ENCODE measurements around the gene NR4A1. TPM values are rescaled to one million over a fixed set of nuclear protein-coding genes. Genes with fewer than 3 reads are reported as not detected.
A peak's percentile ranks its signal among the peaks of the same experiment; 100 is the strongest.

Gene NR4A1
- total RNA-seq, 1 experiment from 2014 or later, result 25.8 TPM

DNA sequence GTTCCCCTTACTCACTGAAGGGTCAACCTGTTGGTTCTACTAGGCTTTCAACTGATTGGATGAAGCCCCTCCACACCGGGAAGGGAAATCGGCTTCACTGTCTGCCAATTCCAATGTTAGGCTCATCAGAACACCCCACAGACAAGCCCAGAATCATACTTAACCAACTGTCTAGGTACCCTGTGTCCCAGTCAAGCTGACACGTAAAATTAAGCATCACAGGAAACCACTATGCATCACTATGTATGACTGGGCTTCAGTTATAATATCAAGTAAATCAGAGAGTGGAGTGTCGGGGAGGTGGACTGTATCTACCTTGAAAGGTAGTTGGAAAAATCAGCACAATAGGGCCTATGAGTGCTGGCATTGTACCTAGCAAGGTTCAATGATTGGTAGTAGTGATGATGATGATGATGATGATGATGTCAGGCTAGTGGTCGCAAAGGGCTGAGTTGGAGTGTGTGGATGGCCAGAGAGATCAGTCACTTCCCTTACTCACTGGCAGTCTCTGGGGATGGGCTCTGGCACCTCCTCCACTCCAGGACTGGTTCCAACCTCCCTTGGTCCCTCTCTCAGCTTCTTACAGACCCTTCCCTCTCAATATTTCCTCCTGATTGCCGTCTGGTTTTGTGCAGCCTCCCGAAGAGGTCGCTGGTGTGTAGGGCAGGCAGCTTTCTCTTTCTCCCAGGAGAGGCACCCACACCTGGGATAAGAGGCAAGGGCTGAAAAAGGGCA lies 15.3 kb downstream of the NR4A1 start:
- no peaks in the 10 kb centered on the region for H3K27me3 ChIP-seq (ENCODE audit: insufficient read depth, low read length)
- no peak overlapping the region for H3K4me2 ChIP-seq (ENCODE audit: insufficient read depth, insufficient read length, low read length)
- H3K27ac Mint-ChIP-seq, result peak overlapping the region in 1 of 3 experiments; percentile 2; a peak in 2 of 7 replicates
- no peak overlapping the region for H4K8ac ChIP-seq (replicated peaks; ENCODE audit: insufficient read length, low read depth, low read length)
- H3K23me2 ChIP-seq (ENCODE audit: insufficient read length, low read depth, low read length, poor library complexity, severe bottlenecking), result peaks cover 7% of the 10 kb centered on the region
- H3K79me1 ChIP-seq (ENCODE audit: insufficient read depth, low read depth, low read length, poor library complexity, severe bottlenecking), result no peaks in the 10 kb centered on the region
- no CpG with 5 or more reads among the region's 8 CpGs for WGBS (ENCODE audit: extremely low coverage, insufficient read length, low lambda C conversion rate)
- H2BK120ac ChIP-seq (ENCODE audit: low read depth, low read length, poor library complexity, severe bottlenecking), result no peak overlapping the region
- TF ChIP-seq, protein P1, sequence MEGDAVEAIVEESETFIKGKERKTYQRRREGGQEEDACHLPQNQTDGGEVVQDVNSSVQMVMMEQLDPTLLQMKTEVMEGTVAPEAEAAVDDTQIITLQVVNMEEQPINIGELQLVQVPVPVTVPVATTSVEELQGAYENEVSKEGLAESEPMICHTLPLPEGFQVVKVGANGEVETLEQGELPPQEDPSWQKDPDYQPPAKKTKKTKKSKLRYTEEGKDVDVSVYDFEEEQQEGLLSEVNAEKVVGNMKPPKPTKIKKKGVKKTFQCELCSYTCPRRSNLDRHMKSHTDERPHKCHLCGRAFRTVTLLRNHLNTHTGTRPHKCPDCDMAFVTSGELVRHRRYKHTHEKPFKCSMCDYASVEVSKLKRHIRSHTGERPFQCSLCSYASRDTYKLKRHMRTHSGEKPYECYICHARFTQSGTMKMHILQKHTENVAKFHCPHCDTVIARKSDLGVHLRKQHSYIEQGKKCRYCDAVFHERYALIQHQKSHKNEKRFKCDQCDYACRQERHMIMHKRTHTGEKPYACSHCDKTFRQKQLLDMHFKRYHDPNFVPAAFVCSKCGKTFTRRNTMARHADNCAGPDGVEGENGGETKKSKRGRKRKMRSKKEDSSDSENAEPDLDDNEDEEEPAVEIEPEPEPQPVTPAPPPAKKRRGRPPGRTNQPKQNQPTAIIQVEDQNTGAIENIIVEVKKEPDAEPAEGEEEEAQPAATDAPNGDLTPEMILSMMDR (conservative IDR thresholded peaks at IDR 0.05), result no peak
- no peak overlapping the region for H2BK5ac ChIP-seq (ENCODE audit: insufficient read length, low read length)
- H3K79me2 ChIP-seq (ENCODE audit: insufficient read depth, low read length), result peaks cover 11% of the 10 kb centered on the region; the same call in 1 of the 2 replicates
- H4K91ac ChIP-seq (ENCODE audit: insufficient read length, low read depth, low read length), result no peak overlapping the region
- H4K5ac ChIP-seq (ENCODE audit: insufficient read length, low read depth, low read length), result no peak overlapping the region
- H3K36me3 Mint-ChIP-seq (ENCODE audit: insufficient read depth in 1 of 3, low read depth in 3 of 3), result peaks cover 0 to 2% (median 0%) of the 10 kb centered on the region in 3 experiments; a peak in 3 of 7 replicates
- H3K4me1 ChIP-seq (ENCODE audit: insufficient read depth, low read length), result no peaks in the 10 kb centered on the region
- H3K56ac ChIP-seq (ENCODE audit: insufficient read length, low read depth, low read length), result no peak overlapping the region
- DNase-seq, result no peak
- no peak overlapping the region for H3K9ac ChIP-seq (ENCODE audit: extremely low read depth, insufficient read length, low read length)
- no peak overlapping the region for H2BK20ac ChIP-seq (ENCODE audit: low read depth, low read length, poor library complexity, severe bottlenecking)
- H3K4me3 Mint-ChIP-seq, result peak overlapping the region in 1 of 2 experiments; percentile 41; a peak in 1 of 5 replicates
- no peak overlapping the region for H2AK5ac ChIP-seq (ENCODE audit: insufficient read length, low read length)
- no peak overlapping the region for H2BK15ac ChIP-seq (ENCODE audit: low read depth, low read length)
- H2BK12ac ChIP-seq (ENCODE audit: insufficient read length, low read depth, low read length), result no peak overlapping the region
- H3K18ac ChIP-seq (ENCODE audit: insufficient read length, low read depth, low read length), result no peak overlapping the region
- peaks cover 2% of the 10 kb centered on the region for H4K20me1 ChIP-seq (ENCODE audit: control insufficient read depth, insufficient read depth, insufficient read length)
- H3T11ph ChIP-seq (ENCODE audit: low read length), result no peak overlapping the region
- H3K4ac ChIP-seq (ENCODE audit: low read depth, low read length), result no peak overlapping the region
- no peak overlapping the region for H3K23ac ChIP-seq (ENCODE audit: insufficient read length, low read depth, low read length)
- no peak overlapping the region for H2AFZ ChIP-seq (ENCODE audit: low read length)
- no peak overlapping the region for H3K14ac ChIP-seq (ENCODE audit: insufficient read depth, low read length)
- H3K9me3 ChIP-seq (ENCODE audit: control insufficient read depth, low read depth, low read length), result no peaks in the 10 kb centered on the region
- H3K27ac ChIP-seq (ENCODE audit: insufficient read length, low read depth, low read length), result no peak overlapping the region
- H3K9me3 Mint-ChIP-seq, result no peaks in the 10 kb centered on the region
- H3K4me1 Mint-ChIP-seq, result peaks cover 15 to 19% of the 10 kb centered on the region in 2 experiments
- H3K27me3 Mint-ChIP-seq (ENCODE audit: low read depth), result peaks cover 36% of the 10 kb centered on the region

All from H9 (cell line).